ENCODE results near the gene ACTN1. TPM values are rescaled to one million over a fixed set of nuclear protein-coding genes. Genes with fewer than 3 reads are reported as not detected.
"Not testable (repeated sequence)": the region's sequence is repeated elsewhere in the genome, so short reads cannot be mapped to it uniquely, and the experiment has no call there.

ACTN1 gene
- total RNA-seq, 1 experiment from 2014 or later, result 363 TPM

GRCh38 chr14:68863610-68864360, 115.3 kb downstream of the ACTN1 start:
- DNase-seq (ENCODE audit: low read depth), result no peak

GRCh38 chr14:68862954-68863594, 116.0 kb downstream of the ACTN1 start:
- peak; percentile 79 for DNase-seq (ENCODE audit: low read depth)

GRCh38 chr14:68860771-68861170, 118.3 kb downstream of the ACTN1 start:
- DNase-seq (ENCODE audit: low read depth), result no peak

- DNase-seq (ENCODE audit: low read depth), result no peak
These were observed 121.5 kb downstream of the ACTN1 start for GRCh38 chr14:68857516-68858070.

GRCh38 chr14:68856572-68856971, 122.5 kb downstream of the ACTN1 start:
- no peak for DNase-seq (ENCODE audit: low read depth)

GRCh38 chr14:68854421-68854820, 124.7 kb downstream of the ACTN1 start:
- DNase-seq (ENCODE audit: low read depth), result no peak

- no peak for DNase-seq (ENCODE audit: low read depth)
These were observed 125.4 kb downstream of the ACTN1 start for GRCh38 chr14:68853749-68854148.

- DNase-seq (ENCODE audit: low read depth), result not testable (repeated sequence)
These were observed 126.6 kb downstream of the ACTN1 start for GRCh38 chr14:68852493-68852892.

GRCh38 chr14:68851078-68851477, 128.0 kb downstream of the ACTN1 start:
- no peak for DNase-seq (ENCODE audit: low read depth)

- no peak for DNase-seq (ENCODE audit: low read depth)
These were observed 129.7 kb downstream of the ACTN1 start for GRCh38 chr14:68849416-68849815.

- DNase-seq (ENCODE audit: low read depth), result no peak
These were observed 130.8 kb downstream of the ACTN1 start for GRCh38 chr14:68848253-68848652.

- DNase-seq (ENCODE audit: low read depth), result not testable (repeated sequence)
These were observed 131.5 kb downstream of the ACTN1 start for GRCh38 chr14:68847640-68848039.

GRCh38 chr14:68846466-68846865, 132.6 kb downstream of the ACTN1 start:
- no peak for DNase-seq (ENCODE audit: low read depth)

GRCh38 chr14:68844210-68844545, 134.9 kb downstream of the ACTN1 start:
- no peak for DNase-seq (ENCODE audit: low read depth)

GRCh38 chr14:68843471-68844209, 135.5 kb downstream of the ACTN1 start:
- DNase-seq (ENCODE audit: low read depth), result peak; percentile 60

GRCh38 chr14:68842298-68842697, 136.8 kb downstream of the ACTN1 start:
- DNase-seq (ENCODE audit: low read depth), result peak; percentile 22

- peak; percentile 73 for DNase-seq (ENCODE audit: low read depth)
These were observed 137.9 kb downstream of the ACTN1 start for GRCh38 chr14:68841016-68841809.

- DNase-seq (ENCODE audit: low read depth), result peak; percentile 37
These were observed 138.6 kb downstream of the ACTN1 start for GRCh38 chr14:68840454-68840853.

- DNase-seq (ENCODE audit: low read depth), result no peak
These were observed 143.0 kb downstream of the ACTN1 start for GRCh38 chr14:68836082-68836481.

GRCh38 chr14:68834816-68835215, 144.3 kb downstream of the ACTN1 start:
- DNase-seq (ENCODE audit: low read depth), result no peak

GRCh38 chr14:68828698-68829097, 150.4 kb downstream of the ACTN1 start:
- no peak for DNase-seq (ENCODE audit: low read depth)

GRCh38 chr14:68825729-68826128, 153.4 kb downstream of the ACTN1 start:
- DNase-seq (ENCODE audit: low read depth), result no peak
